ENCODE data around the gene TANK. TPM values are rescaled to one million over a fixed set of nuclear protein-coding genes. Genes with fewer than 3 reads are reported as not detected.

The TANK gene
- total and polyA plus RNA-seq, 4 donors = 17.2 to 62.1 (median 42.3) TPM

GRCh38 chr2:161146209-161146775 is 13.9 kb upstream of the TANK start:
- Histone ChIP-seq H3K4me1 (ENCODE audit: control insufficient read depth in 4 of 4, insufficient read depth in 4 of 4, low read length in 3 of 4) (no peaks in the 10 kb centered on the region), H3K9me3 (ENCODE audit: control insufficient read depth in 4 of 4, low read length in 3 of 4) (peaks cover 0 to 20% (median 6%) of the 10 kb centered on the region in 4 donors), H3K4me3 (ENCODE audit: low read depth in 1 of 3, low read length in 3 of 3) (no peak overlapping the region), H3K27me3 (ENCODE audit: control insufficient read depth in 4 of 4, insufficient read depth in 4 of 4, low read length in 3 of 4) (no peaks in the 10 kb centered on the region), H3K36me3 (ENCODE audit: control insufficient read depth in 4 of 4, insufficient read depth in 3 of 4, low read depth in 1 of 4, low read length in 3 of 4) (no peaks in the 10 kb centered on the region), H3K9ac (ENCODE audit: low read depth in 1 of 2, low read length in 2 of 2) (no peak overlapping the region), H3K27ac (ENCODE audit: low read depth in 1 of 2, low read length in 2 of 2) (no peak overlapping the region)
- DNase-seq (ENCODE audit: low spot score) = no peak
- TF ChIP-seq CTCF (IDR thresholded peaks at IDR 0.05; ENCODE audit: low read depth, low read length, missing input control) (no peak), JUND (IDR thresholded peaks at IDR 0.05) (no peak), ZBTB33 (IDR thresholded peaks at IDR 0.05) (no peak), MAX (IDR thresholded peaks at IDR 0.05) (no peak)

GRCh38 chr2:161146996-161147395 is 13.2 kb upstream of the TANK start:
- H3K9me3 ChIP-seq (ENCODE audit: control insufficient read depth in 4 of 4, low read length in 3 of 4) = peaks cover 0 to 20% (median 6%) of the 10 kb centered on the region in 4 donors
- TF ChIP-seq YY1 (IDR thresholded peaks at IDR 0.05) (no peak), RAD21 (IDR thresholded peaks at IDR 0.05) (no peak), HNF4G (IDR thresholded peaks at IDR 0.05) (no peak), CTCF (IDR thresholded peaks at IDR 0.05; ENCODE audit: low read depth, low read length, missing input control) (no peak), GABPA (IDR thresholded peaks at IDR 0.05 in 1 of 2, conservative IDR thresholded peaks at IDR 0.05 in 1 of 2) (no peak), JUND (IDR thresholded peaks at IDR 0.05) (no peak), TAF1 (conservative IDR thresholded peaks at IDR 0.05) (no peak), EGR1 (IDR thresholded peaks at IDR 0.05; ENCODE audit: low read depth in 2 of 2) (no peak), SP1 (IDR thresholded peaks at IDR 0.05) (no peak)
- H3K27ac ChIP-seq (ENCODE audit: low read depth in 1 of 2, low read length in 2 of 2) = no peak overlapping the region
- H3K4me3 ChIP-seq (ENCODE audit: low read depth in 1 of 3, low read length in 3 of 3) = no peak overlapping the region
- WGBS = 98% methylated on average over 3 of the region's 3 CpGs
- H3K36me3 ChIP-seq (ENCODE audit: control insufficient read depth in 4 of 4, insufficient read depth in 3 of 4, low read depth in 1 of 4, low read length in 3 of 4) = no peaks in the 10 kb centered on the region
- H3K27me3 ChIP-seq (ENCODE audit: control insufficient read depth in 4 of 4, insufficient read depth in 4 of 4, low read length in 3 of 4) = no peaks in the 10 kb centered on the region
- DNase-seq (ENCODE audit: low spot score) = no peak
- no peaks in the 10 kb centered on the region for H3K4me1 ChIP-seq (ENCODE audit: control insufficient read depth in 4 of 4, insufficient read depth in 4 of 4, low read length in 3 of 4)
- H3K9ac ChIP-seq (ENCODE audit: low read depth in 1 of 2, low read length in 2 of 2) = no peak overlapping the region

- Histone ChIP-seq H3K27me3 (ENCODE audit: control insufficient read depth in 4 of 4, insufficient read depth in 4 of 4, low read length in 3 of 4) (no peaks in the 10 kb centered on the region), H3K4me3 (ENCODE audit: low read depth in 1 of 3, low read length in 3 of 3) (no peak overlapping the region), H3K9ac (ENCODE audit: low read depth in 1 of 2, low read length in 2 of 2) (no peak overlapping the region), H3K9me3 (ENCODE audit: control insufficient read depth in 4 of 4, low read length in 3 of 4) (peaks cover 0 to 22% (median 6%) of the 10 kb centered on the region in 4 donors), H3K27ac (ENCODE audit: low read depth in 1 of 2, low read length in 2 of 2) (no peak overlapping the region), H3K36me3 (ENCODE audit: control insufficient read depth in 4 of 4, insufficient read depth in 3 of 4, low read depth in 1 of 4, low read length in 3 of 4) (no peaks in the 10 kb centered on the region), H3K4me1 (ENCODE audit: control insufficient read depth in 4 of 4, insufficient read depth in 4 of 4, low read length in 3 of 4) (no peaks in the 10 kb centered on the region)
- no peak for DNase-seq (ENCODE audit: low spot score)
- 82% methylated on average over 1 of the region's 1 CpG for WGBS
- TF ChIP-seq FOXA1 (IDR thresholded peaks at IDR 0.05) (no peak), YY1 (IDR thresholded peaks at IDR 0.05) (no peak), SP1 (IDR thresholded peaks at IDR 0.05) (no peak), ZBTB33 (IDR thresholded peaks at IDR 0.05) (no peak), HNF4G (IDR thresholded peaks at IDR 0.05) (no peak), TAF1 (conservative IDR thresholded peaks at IDR 0.05) (no peak), CTCF (IDR thresholded peaks at IDR 0.05; ENCODE audit: low read depth, low read length, missing input control) (no peak), JUND (IDR thresholded peaks at IDR 0.05) (no peak), ATF3 (IDR thresholded peaks at IDR 0.05) (no peak)
Measured at GRCh38 chr2:161147856-161148255, 12.4 kb upstream of the TANK start.
